ENCODE measurements around the gene RABGAP1L.

DNA sequence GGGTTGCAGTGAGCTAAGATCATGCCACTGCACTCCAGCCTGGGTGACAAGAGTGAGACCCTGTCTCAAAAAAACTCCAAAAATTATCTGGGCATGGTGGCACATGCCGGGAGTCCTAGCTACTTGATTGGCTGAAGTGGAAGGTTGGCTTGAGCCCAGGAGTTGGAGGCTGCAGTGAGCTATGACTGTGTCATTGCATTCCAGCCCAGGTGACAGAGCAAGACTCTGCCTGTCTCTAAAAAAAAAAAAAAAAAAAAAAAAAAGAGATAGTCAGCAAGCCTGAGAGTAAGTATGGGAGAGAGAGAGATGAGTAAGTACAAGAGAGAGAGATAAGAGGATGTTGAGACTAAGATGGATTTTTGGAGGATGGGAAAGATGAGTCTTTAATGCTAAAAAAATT lies 659.6 kb downstream of the RABGAP1L start:
- TF ChIP-seq, protein P1, sequence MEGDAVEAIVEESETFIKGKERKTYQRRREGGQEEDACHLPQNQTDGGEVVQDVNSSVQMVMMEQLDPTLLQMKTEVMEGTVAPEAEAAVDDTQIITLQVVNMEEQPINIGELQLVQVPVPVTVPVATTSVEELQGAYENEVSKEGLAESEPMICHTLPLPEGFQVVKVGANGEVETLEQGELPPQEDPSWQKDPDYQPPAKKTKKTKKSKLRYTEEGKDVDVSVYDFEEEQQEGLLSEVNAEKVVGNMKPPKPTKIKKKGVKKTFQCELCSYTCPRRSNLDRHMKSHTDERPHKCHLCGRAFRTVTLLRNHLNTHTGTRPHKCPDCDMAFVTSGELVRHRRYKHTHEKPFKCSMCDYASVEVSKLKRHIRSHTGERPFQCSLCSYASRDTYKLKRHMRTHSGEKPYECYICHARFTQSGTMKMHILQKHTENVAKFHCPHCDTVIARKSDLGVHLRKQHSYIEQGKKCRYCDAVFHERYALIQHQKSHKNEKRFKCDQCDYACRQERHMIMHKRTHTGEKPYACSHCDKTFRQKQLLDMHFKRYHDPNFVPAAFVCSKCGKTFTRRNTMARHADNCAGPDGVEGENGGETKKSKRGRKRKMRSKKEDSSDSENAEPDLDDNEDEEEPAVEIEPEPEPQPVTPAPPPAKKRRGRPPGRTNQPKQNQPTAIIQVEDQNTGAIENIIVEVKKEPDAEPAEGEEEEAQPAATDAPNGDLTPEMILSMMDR (conservative IDR thresholded peaks at IDR 0.05), result no peak
- TF ChIP-seq ZFX (IDR thresholded peaks at IDR 0.05), result no peak

Measured in C4-2B (cell line).